Activated CD8-positive, alpha-beta memory T cell treated with anti-CD3 and anti-CD28 coated beads for 36 hours (primary cell): Measurements from ENCODE around the gene AP1M2. TPM values are rescaled to one million over a fixed set of nuclear protein-coding genes. Genes with fewer than 3 reads are reported as not detected.

ENCODE experiments used
- CTCF ChIA-PET: fragments of 350-600 bp; sonication (Branson Sonifier 250); formaldehyde crosslinking; loops from one replicate; lab custom pipeline; 2021; ENCODE audit warnings: antibody characterized with exemption; lab: Charles Lee
- POLR2A ChIA-PET: fragments of 350-600 bp; sonication (Branson Sonifier 250); formaldehyde crosslinking; loops from one replicate; lab custom pipeline; 2021; ENCODE audit warnings: antibody characterized with exemption; lab: Charles Lee
- total RNA-seq, 2 experiments: library from RNA; stranded (reverse); gene quantifications; one replicate each; pipeline ENCODE4 v1.2.3, GENCODE V29; 2021

The AP1M2 gene
- total RNA-seq, 2 experiments from 2014 or later = not detected

- CTCF ChIA-PET = interaction anchor here (0.6 to 1.7 kb wide), 4 partner anchors 27 to 763 kb away, joined by 3 to 8 read pairs (median 3); no protein-coding TSS in a partner anchor
- POLR2A ChIA-PET = interaction anchor here (0.6 kb wide), 1 partner anchor 76 kb away, joined by 6 read pairs; no protein-coding TSS in a partner anchor
Observed at GRCh38 chr19:10573793-10574192, 13.3 kb downstream of the AP1M2 start.

GRCh38 chr19:10568826-10569651, 18.1 kb downstream of the AP1M2 start, which contains the start of gene CDKN2D:
CDKN2D (minus strand) TSS chr19:10568979; CDS start chr19:10568653, 326 bp downstream.
- ChIA-PET CTCF (interaction anchor here (1.0 to 3.4 kb wide), 7 partner anchors 12 to 84 kb away, joined by 3 to 11 read pairs (median 3); partner anchors contain the start of gene ATG4D), POLR2A (interaction anchor here (0.6 kb wide), 2 partner anchors 122 to 134 kb away, joined by 3 to 11 read pairs; no protein-coding TSS in a partner anchor)

- POLR2A ChIA-PET = interaction anchor here (0.6 to 1.6 kb wide), 5 partner anchors 13 to 357 kb away, joined by 3 to 11 read pairs (median 5); partner anchors contain the start of gene KEAP1
- CTCF ChIA-PET = interaction anchor here (0.6 to 2.5 kb wide), 9 partner anchors 15 to 165 kb away, joined by 3 to 11 read pairs (median 4); partner anchors contain the start of gene CDC37
Observed at GRCh38 chr19:10568062-10568825, 18.9 kb downstream of the AP1M2 start.

GRCh38 chr19:10567656-10568055, 19.5 kb downstream of the AP1M2 start:
- ChIA-PET CTCF (interaction anchor here (0.6 to 2.5 kb wide), 10 partner anchors 14 to 164 kb away, joined by 3 to 11 read pairs (median 4); partner anchors contain the start of genes CDC37 and DNM2), POLR2A (interaction anchor here (0.6 to 1.6 kb wide), 4 partner anchors 13 to 357 kb away, joined by 3 to 6 read pairs (median 4); partner anchors contain the start of gene KEAP1)

- ChIA-PET POLR2A (interaction anchor here (0.7 to 2.1 kb wide), 6 partner anchors 11 to 141 kb away, joined by 3 to 6 read pairs (median 4); partner anchors contain the start of gene KEAP1), CTCF (interaction anchor here (0.6 to 3.9 kb wide), 13 partner anchors 11 to 163 kb away, joined by 3 to 26 read pairs (median 5); partner anchors contain the start of genes CDC37 and DNM2)
Observed at GRCh38 chr19:10566658-10567410, 20.3 kb downstream of the AP1M2 start.

- CTCF ChIA-PET = interaction anchor here (0.9 to 3.9 kb wide), 8 partner anchors 10 to 162 kb away, joined by 3 to 26 read pairs (median 5); no protein-coding TSS in a partner anchor
- POLR2A ChIA-PET = interaction anchor here (0.7 to 2.1 kb wide), 3 partner anchors 11 to 140 kb away, joined by 3 to 6 read pairs (median 5); no protein-coding TSS in a partner anchor
Observed at GRCh38 chr19:10566408-10566657, 20.8 kb downstream of the AP1M2 start.

GRCh38 chr19:10565567-10566407, 21.3 kb downstream of the AP1M2 start, which contains the start of gene KRI1:
KRI1 (minus strand) TSS chr19:10566010; CDS start chr19:10565999, 11 bp downstream.
- POLR2A ChIA-PET = interaction anchor here (0.6 to 2.1 kb wide), 4 partner anchors 10 to 140 kb away, joined by 3 to 6 read pairs (median 4); no protein-coding TSS in a partner anchor

GRCh38 chr19:10565028-10565566, 22.0 kb downstream of the AP1M2 start:
- ChIA-PET CTCF (interaction anchor here (0.6 to 3.9 kb wide), 2 partner anchors 12 to 147 kb away, joined by 5 to 26 read pairs; no protein-coding TSS in a partner anchor), POLR2A (interaction anchor here (0.6 to 2.1 kb wide), 2 partner anchors 12 to 107 kb away, joined by 3 to 6 read pairs; no protein-coding TSS in a partner anchor)

More at GRCh38 chr19:10565567-10566407, 21.3 kb downstream of the AP1M2 start, which contains the start of gene KRI1:
- CTCF ChIA-PET = interaction anchor here (0.6 to 3.9 kb wide), 10 partner anchors 10 to 380 kb away, joined by 3 to 26 read pairs (median 5); no protein-coding TSS in a partner anchor

GRCh38 chr19:10562609-10563008, 24.5 kb downstream of the AP1M2 start:
- POLR2A ChIA-PET = no interaction called here
- CTCF ChIA-PET = interaction anchor here (1.9 kb wide), 1 partner anchor 21 kb away, joined by 9 read pairs; no protein-coding TSS in a partner anchor

- CTCF ChIA-PET = no interaction called here
- POLR2A ChIA-PET = no interaction called here
Observed at GRCh38 chr19:10560154-10560553, 27.0 kb downstream of the AP1M2 start.

- ChIA-PET CTCF (interaction anchor here (0.9 to 1.6 kb wide), 2 partner anchors 16 to 137 kb away, joined by 3 to 4 read pairs; partner anchors contain the start of gene PDE4A), POLR2A (no interaction called here)
Observed at GRCh38 chr19:10557603-10558197, 29.4 kb downstream of the AP1M2 start.

- CTCF ChIA-PET = interaction anchor here (0.6 to 1.8 kb wide), 5 partner anchors 10 to 319 kb away, joined by 3 to 5 read pairs (median 5); partner anchors contain the start of gene KRI1
- POLR2A ChIA-PET = interaction anchor here (0.8 to 1.2 kb wide), 3 partner anchors 11 to 83 kb away, joined by 3 to 5 read pairs (median 5); partner anchors contain the start of gene KRI1
Observed at GRCh38 chr19:10555610-10555973, 31.5 kb downstream of the AP1M2 start.

- CTCF ChIA-PET = interaction anchor here (0.5 to 4.1 kb wide), 9 partner anchors 10 to 318 kb away, joined by 4 to 26 read pairs (median 5); partner anchors contain the start of genes CDKN2D, KRI1 and QTRT1
- POLR2A ChIA-PET = interaction anchor here (0.7 to 1.2 kb wide), 4 partner anchors 11 to 83 kb away, joined by 3 to 5 read pairs (median 4); partner anchors contain the start of gene KRI1
Observed at GRCh38 chr19:10554760-10555609, 32.1 kb downstream of the AP1M2 start.

- CTCF ChIA-PET = interaction anchor here (0.5 to 4.1 kb wide), 12 partner anchors 9 to 164 kb away, joined by 3 to 26 read pairs (median 5); partner anchors contain the start of genes ATG4D, CDKN2D, DNM2 and KRI1
- POLR2A ChIA-PET = interaction anchor here (0.7 to 1.1 kb wide), 3 partner anchors 9 to 237 kb away, joined by 3 to 5 read pairs (median 3); no protein-coding TSS in a partner anchor
Observed at GRCh38 chr19:10553943-10554381, 33.1 kb downstream of the AP1M2 start.
